GM12892 (cell line): ENCODE data around the gene TRAPPC10.
"Not testable (repeated sequence)": the region's sequence is repeated elsewhere in the genome, so short reads cannot be mapped to it uniquely, and the experiment has no call there.

Experiments
- POLR2A ChIP-seq: IDR thresholded peaks from 2 replicates; pipeline ENCODE4 v1.6.1; 2011; ENCODE audit warnings: low read depth, low read length, control low read depth
- POLR2AphosphoS5 ChIP-seq: IDR thresholded peaks from 2 replicates; pipeline ENCODE4 v1.6.1; 2011; ENCODE audit warnings: low read depth, low read length, control low read depth

DNA sequence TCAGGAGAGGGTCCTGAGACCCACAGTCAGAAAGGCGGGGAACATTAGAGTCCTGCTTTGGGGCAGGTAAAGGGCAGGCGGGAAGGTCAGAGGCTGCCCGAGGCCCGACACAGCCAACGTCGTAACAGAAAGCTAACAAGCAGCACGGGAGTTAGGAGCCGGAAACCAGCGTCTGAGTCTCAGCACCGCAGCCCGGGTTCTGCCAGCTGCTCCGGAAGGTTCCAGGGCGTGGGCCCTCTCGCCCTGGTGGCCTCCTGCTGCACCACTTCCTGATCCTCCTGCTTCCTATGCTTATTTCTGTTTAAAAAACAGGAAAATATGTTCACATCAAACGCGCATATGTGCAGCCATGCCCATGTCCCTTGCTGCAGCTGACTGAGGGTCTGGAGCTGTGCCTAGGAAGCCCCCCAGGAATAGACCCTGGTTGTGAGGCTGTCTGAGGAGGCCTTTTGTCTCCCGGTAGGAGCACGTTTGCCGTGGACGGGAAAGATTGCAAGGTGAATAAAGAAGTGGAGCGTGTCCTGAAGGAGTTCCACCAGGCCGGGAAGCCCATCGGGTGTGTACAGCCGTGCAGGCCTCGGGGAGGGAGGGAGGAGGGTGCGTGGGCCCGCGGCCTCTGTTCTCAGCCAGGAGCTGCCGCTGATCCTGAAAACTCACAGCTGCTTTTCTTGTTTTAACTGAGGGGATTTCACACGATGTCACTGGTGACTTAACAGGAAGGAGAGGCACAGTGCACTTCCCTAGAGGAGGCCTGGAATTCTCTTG lies 127.9 kb downstream of the TRAPPC10 start:
- not testable (repeated sequence) for TF ChIP-seq POLR2A, POLR2AphosphoS5
